OCI-LY1 (cell line): ENCODE data around the gene CFAP53.
"Not testable (repeated sequence)": the region's sequence is repeated elsewhere in the genome, so short reads cannot be mapped to it uniquely, and the experiment has no call there.

ENCODE experiments used
- H2AFZ ChIP-seq: fragments of 200-600 bp; sonication (generic), shearing (Covaris generic); 2 replicates; pipeline ENCODE4 v1.6.0; 2014; ENCODE audit warnings: antibody characterized with exemption, mild to moderate bottlenecking, low read length
- H3F3A ChIP-seq: fragments of 200-600 bp; sonication (generic), shearing (Covaris generic); 2 replicates; pipeline ENCODE4 v1.6.0; 2014; ENCODE audit warnings: mild to moderate bottlenecking, antibody characterized with exemption, low read length, moderate library complexity; ENCODE audit not compliant: insufficient read depth
- H3K27ac ChIP-seq: fragments of 200-600 bp; sonication (generic); 2 replicates; pipeline ENCODE4 v1.5.1; 2014; ENCODE audit warnings: low read length, mixed run types, mild to moderate bottlenecking, low read depth; ENCODE audit not compliant: poor library complexity, severe bottlenecking
- H3K27me3 ChIP-seq: fragments of 200-600 bp; sonication (generic); 2 replicates; pipeline ENCODE4 v1.6.0; 2014; ENCODE audit warnings: antibody characterized with exemption, mild to moderate bottlenecking, low read length, moderate library complexity; ENCODE audit not compliant: insufficient read depth
- H3K36me3 ChIP-seq: fragments of 200-600 bp; sonication (generic); 2 replicates; pipeline ENCODE4 v1.6.1; 2014; ENCODE audit warnings: mild to moderate bottlenecking, antibody characterized with exemption, low read length, moderate library complexity, mixed read lengths; ENCODE audit not compliant: insufficient read depth
- H3K4me1 ChIP-seq: fragments of 200-600 bp; sonication (generic); 2 replicates; pipeline ENCODE4 v1.5.1; 2014; ENCODE audit warnings: mild to moderate bottlenecking, low read length, moderate library complexity; ENCODE audit not compliant: insufficient read depth, severe bottlenecking
- H3K4me2 ChIP-seq: fragments of 200-600 bp; sonication (generic), shearing (Covaris generic); 2 replicates; pipeline ENCODE4 v1.6.1; 2014; ENCODE audit warnings: low read length
- H3K4me3 ChIP-seq: fragments of 200-600 bp; sonication (generic); 2 replicates; pipeline ENCODE4 v1.5.1; 2014; ENCODE audit warnings: low read length, low read depth, mild to moderate bottlenecking, mixed read lengths; ENCODE audit not compliant: poor library complexity, severe bottlenecking
- H3K79me2 ChIP-seq: fragments of 200-600 bp; shearing (Covaris generic); 2 replicates; pipeline ENCODE4 v1.6.1; 2016; ENCODE audit warnings: mixed run types, low read length, mixed read lengths; ENCODE audit not compliant: insufficient read depth
- H3K9ac ChIP-seq: fragments of 200-600 bp; sonication (generic), shearing (Covaris generic); 2 replicates; pipeline ENCODE4 v1.6.1; 2014; ENCODE audit warnings: mild to moderate bottlenecking, low read length, mixed read lengths
- H3K9me2 ChIP-seq: fragments of 200-600 bp; sonication (generic), shearing (Covaris generic); 2 replicates; pipeline ENCODE4 v1.6.1; 2014; ENCODE audit warnings: low read depth, mild to moderate bottlenecking, low read length, mixed read lengths
- H3K9me3 ChIP-seq: fragments of 200-600 bp; shearing (Covaris generic); 2 replicates; pipeline ENCODE4 v1.6.1; 2014; ENCODE audit warnings: low read length, mixed read lengths
- H4K20me1 ChIP-seq: fragments of 200-600 bp; sonication (generic), shearing (Covaris generic); 2 replicates; pipeline ENCODE4 v1.6.0; 2016; ENCODE audit warnings: mild to moderate bottlenecking, low read length; ENCODE audit not compliant: insufficient read depth
- EZH2 ChIP-seq: fragments of 200-600 bp; sonication (generic), shearing (Covaris generic); IDR thresholded peaks from 2 replicates; pipeline ENCODE4 v1.8.0; 2017; ENCODE audit warnings: borderline replicate concordance, mixed run types, mild to moderate bottlenecking, antibody characterized with exemption, low read length, moderate library complexity, mixed read lengths
- TF ChIP-seq, protein P1 (sequence below): fragments of 200-600 bp; sonication (generic), shearing (Covaris generic); IDR thresholded peaks from 2 replicates; pipeline ENCODE4 v1.5.1; 2017; ENCODE audit warnings: mild to moderate bottlenecking, antibody characterized with exemption, low read length, moderate library complexity, mixed read lengths

CFAP53 gene

DNA sequence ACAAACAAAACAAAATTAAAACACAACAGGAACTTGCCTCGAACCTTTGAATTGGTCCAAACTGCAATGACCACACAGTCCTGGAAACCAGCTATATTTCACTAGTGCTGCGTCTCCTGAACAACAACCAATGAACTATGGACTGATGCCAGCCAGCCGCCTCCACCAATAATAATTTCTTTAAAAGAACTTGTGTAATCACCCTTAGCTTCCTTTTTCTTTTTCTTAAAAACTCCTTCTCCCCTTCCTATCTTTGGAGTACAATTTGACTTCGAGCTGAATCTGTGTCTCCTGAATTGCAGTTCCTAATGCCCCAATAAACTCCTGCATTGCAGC, 22.8 kb upstream of the CFAP53 start:
- H3K27me3 ChIP-seq: no peaks in the 10 kb centered on the region
- H3K4me3 ChIP-seq: no peak overlapping the region
- peaks cover 20% of the 10 kb centered on the region; the same call in 1 of the 2 replicates for H3K36me3 ChIP-seq
- no peak overlapping the region for H3K27ac ChIP-seq
- TF ChIP-seq EZH2: no peak
- TF ChIP-seq, protein P1, sequence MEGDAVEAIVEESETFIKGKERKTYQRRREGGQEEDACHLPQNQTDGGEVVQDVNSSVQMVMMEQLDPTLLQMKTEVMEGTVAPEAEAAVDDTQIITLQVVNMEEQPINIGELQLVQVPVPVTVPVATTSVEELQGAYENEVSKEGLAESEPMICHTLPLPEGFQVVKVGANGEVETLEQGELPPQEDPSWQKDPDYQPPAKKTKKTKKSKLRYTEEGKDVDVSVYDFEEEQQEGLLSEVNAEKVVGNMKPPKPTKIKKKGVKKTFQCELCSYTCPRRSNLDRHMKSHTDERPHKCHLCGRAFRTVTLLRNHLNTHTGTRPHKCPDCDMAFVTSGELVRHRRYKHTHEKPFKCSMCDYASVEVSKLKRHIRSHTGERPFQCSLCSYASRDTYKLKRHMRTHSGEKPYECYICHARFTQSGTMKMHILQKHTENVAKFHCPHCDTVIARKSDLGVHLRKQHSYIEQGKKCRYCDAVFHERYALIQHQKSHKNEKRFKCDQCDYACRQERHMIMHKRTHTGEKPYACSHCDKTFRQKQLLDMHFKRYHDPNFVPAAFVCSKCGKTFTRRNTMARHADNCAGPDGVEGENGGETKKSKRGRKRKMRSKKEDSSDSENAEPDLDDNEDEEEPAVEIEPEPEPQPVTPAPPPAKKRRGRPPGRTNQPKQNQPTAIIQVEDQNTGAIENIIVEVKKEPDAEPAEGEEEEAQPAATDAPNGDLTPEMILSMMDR: no peak
- peak overlapping the region; percentile 71; the same call in 1 of the 2 replicates for H2AFZ ChIP-seq
- no peaks in the 10 kb centered on the region for H3K9me3 ChIP-seq
- peaks cover 7% of the 10 kb centered on the region; the same call in 1 of the 2 replicates for H3K79me2 ChIP-seq
- no peak overlapping the region for H3K9ac ChIP-seq
- H4K20me1 ChIP-seq: no peaks in the 10 kb centered on the region
- H3K4me1 ChIP-seq: peaks cover 6% of the 10 kb centered on the region
- H3K9me2 ChIP-seq: no peaks in the 10 kb centered on the region
- no peak overlapping the region for H3K4me2 ChIP-seq
- no peaks in the 10 kb centered on the region for H3F3A ChIP-seq

DNA sequence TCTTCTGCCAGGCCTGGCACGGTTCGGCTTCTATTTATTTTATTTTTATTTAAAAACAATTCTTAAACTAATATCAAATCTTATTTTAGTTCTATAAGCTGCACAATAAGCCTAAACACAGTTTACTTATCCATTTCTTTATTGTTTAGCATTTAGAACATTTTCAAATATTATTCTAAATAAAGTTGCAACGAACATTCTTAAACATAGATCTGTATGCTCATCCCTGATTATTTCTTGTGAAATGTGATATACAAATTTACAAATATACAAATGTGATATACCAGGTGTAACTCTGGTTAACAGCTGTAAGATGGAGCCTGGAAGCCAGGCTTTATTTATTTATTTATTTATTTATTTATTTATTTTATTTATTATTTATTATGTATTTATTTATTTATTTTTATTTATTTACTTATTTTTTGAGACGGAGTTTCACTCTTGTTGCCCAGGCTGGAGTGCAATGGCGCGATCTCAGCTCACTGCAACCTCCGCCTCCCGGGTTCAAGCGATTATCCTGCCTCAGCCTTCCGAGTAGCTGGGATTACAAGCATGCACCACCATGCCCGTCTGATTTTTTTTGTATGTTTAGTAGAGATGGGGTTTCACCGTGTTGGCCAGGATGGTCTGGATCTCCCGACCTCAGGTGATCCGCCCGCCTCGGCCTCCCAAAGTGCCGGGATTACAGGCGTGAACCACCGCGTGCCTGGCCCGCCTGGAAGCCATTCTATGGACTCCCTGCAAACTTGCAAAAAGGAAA, 22.2 kb upstream of the CFAP53 start:
- not testable (repeated sequence) for H3K79me2 ChIP-seq, H3K9me3 ChIP-seq, H3K4me1 ChIP-seq, H3K9me2 ChIP-seq, H3K27me3 ChIP-seq, H3F3A ChIP-seq, H4K20me1 ChIP-seq
- Histone ChIP-seq H3K9ac (peak overlapping the region; percentile 72), H3K27ac (peak overlapping the region; percentile 77), H3K36me3 (peaks cover 25% of the 10 kb centered on the region), H3K4me2 (peak overlapping the region; percentile 56), H2AFZ (peak overlapping the region; percentile 16; the same call in 1 of the 2 replicates), H3K4me3 (peak overlapping the region; percentile 92)

DNA sequence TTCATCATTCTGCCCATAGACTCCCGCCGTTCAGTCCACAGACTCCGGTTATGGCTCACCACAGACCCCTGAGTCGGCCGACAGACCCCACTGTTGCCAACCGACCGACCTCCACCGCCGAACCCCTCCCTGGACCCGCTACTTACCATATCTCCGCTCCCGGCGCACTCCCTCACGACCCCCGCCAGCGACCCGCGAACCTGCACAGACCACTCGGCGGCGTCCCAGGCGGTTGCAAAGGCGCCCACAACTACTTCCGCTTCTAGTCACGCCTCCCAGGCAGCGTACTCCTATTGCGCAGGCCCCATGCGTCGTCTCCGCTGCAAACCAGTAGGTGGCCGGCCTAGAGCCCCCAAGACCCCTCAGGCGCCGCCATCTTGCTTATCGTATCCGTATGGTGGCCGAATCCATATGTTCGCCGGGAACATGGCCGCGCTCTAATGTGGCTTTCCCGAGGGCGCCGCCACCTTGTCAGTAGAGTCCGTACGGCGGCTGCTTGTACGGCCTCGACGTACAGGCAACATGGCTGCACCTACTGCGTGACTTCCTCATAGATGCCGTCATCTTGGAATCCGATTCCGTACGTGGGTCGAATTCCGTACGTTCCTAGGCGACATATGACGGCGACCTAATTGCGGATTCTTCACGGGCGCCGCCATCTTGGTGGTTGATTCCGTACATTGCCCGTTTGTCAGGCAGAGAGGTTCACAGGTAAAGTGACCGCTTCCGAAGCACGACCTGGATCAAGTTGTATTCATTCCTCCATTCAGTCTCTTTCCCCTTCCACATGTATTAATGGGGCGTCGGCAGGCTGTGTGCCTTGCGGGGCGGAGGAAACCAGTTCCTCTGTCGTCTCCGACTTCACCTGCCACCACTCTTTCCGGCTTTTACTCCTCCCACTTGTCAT, 21.4 kb upstream of the CFAP53 start, which contains the start of gene CXXC1:
TSS of gene CXXC1 (minus strand) at position 252 of the 907 bp plus-strand sequence. CDS start at position 149, 103 bp downstream.
- H3K27ac ChIP-seq: peak within 1 kb of the TSS; percentile 77
- TF ChIP-seq EZH2: no peak
- TF ChIP-seq, protein P1: peak; percentile 62
- H4K20me1 ChIP-seq: no peaks in the 10 kb centered on the region

More for the DNA sequence above, 21.4 kb upstream of the CFAP53 start, which contains the start of gene CXXC1:
- peak within 1 kb of the TSS; percentile 70 for H3K4me2 ChIP-seq
- peaks cover 6% of the 10 kb centered on the region for H3K4me1 ChIP-seq
- H2AFZ ChIP-seq: peak within 1 kb of the TSS; percentile 16; the same call in 1 of the 2 replicates
- H3K4me3 ChIP-seq: peak within 1 kb of the TSS; percentile 92
- H3K36me3 ChIP-seq: peaks cover 34% of the 10 kb centered on the region
- no peaks in the 10 kb centered on the region for H3K27me3 ChIP-seq
- H3K79me2 ChIP-seq: peaks cover 7% of the 10 kb centered on the region; the same call in 1 of the 2 replicates
- H3K9me2 ChIP-seq: no peaks in the 10 kb centered on the region
- no peaks in the 10 kb centered on the region for H3F3A ChIP-seq
- H3K9ac ChIP-seq: peak within 1 kb of the TSS; percentile 87
- H3K9me3 ChIP-seq: no peaks in the 10 kb centered on the region
